Adipocyte (in vitro differentiated cells): ENCODE measurements around the gene NXF1.
"Not testable (repeated sequence)": the region's sequence is repeated elsewhere in the genome, so short reads cannot be mapped to it uniquely, and the experiment has no call there.

Experiments used
- DNase-seq: peaks from one replicate; pipeline ENCODE4 v3.0.0-alpha.2; 2015; ENCODE audit warnings: low read depth
- H3K27me3 ChIP-seq: replicated peaks from 2 replicates; pipeline ENCODE4 v1.7.0; 2013; ENCODE audit warnings: mild to moderate bottlenecking, low read length, moderate library complexity; ENCODE audit not compliant: control insufficient read depth, insufficient read depth
- H3K36me3 ChIP-seq: 2 replicates; pipeline ENCODE4 v1.7.0; 2013; ENCODE audit warnings: low read length, mild to moderate bottlenecking, moderate library complexity; ENCODE audit not compliant: control insufficient read depth, insufficient read depth, severe bottlenecking
- H3K4me1 ChIP-seq: 2 replicates; pipeline ENCODE4 v1.7.0; 2013; ENCODE audit warnings: mild to moderate bottlenecking, low read length, moderate library complexity; ENCODE audit not compliant: control insufficient read depth, insufficient read depth
- H3K4me3 ChIP-seq: 2 replicates; pipeline ENCODE4 v1.7.0; 2013; ENCODE audit warnings: mild to moderate bottlenecking, low read length, moderate library complexity
- H3K9ac ChIP-seq: 2 replicates; pipeline ENCODE4 v1.7.0; 2013; ENCODE audit warnings: mild to moderate bottlenecking, low read length, moderate library complexity
- H3K9me3 ChIP-seq: 2 replicates; pipeline ENCODE4 v1.7.0; 2013; ENCODE audit warnings: mild to moderate bottlenecking, low read length, moderate library complexity; ENCODE audit not compliant: control insufficient read depth

Gene NXF1

DNA sequence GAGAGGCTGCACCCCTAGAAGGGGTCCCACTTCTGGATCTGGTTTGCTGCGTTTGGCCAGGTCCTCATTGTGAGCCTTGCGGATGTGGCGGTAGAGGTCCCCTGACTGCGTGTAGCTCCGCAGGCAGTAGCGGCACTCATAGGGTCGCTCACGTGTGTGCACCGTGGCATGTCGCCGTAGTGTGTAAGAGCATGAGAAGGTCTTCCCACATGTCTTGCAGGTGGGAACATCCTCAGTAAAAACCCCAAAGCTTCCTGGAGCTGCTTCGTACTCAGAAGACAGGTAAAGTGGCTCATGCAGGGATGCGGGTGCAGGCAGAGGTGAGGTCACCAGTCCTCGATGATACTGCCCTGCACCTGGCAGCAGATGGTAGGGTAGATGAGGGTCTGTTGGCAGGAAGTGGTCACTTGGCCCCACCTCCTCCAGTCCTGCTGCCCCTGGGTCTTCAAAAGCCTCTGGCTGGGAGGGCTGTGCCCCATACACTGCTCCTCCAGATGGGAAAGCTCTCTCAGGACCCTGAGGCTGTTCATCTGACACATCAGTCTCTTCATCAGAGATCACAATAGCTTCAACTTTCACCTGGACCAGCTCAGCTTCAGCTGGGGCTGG is 53.0 kb downstream of the NXF1 start:
- H3K9me3 ChIP-seq: no peaks in the 10 kb centered on the region
- no peak overlapping the region for H3K9ac ChIP-seq
- no peak for DNase-seq
- H3K4me3 ChIP-seq: no peak overlapping the region
- peaks cover 11% of the 10 kb centered on the region for H3K4me1 ChIP-seq
- H3K27me3 ChIP-seq: no peaks in the 10 kb centered on the region
- H3K36me3 ChIP-seq: no peaks in the 10 kb centered on the region

- not testable (repeated sequence) for H3K36me3 ChIP-seq, H3K4me3 ChIP-seq, H3K9me3 ChIP-seq, H3K9ac ChIP-seq, H3K27me3 ChIP-seq, DNase-seq
- peaks cover 11% of the 10 kb centered on the region for H3K4me1 ChIP-seq
Measured at GRCh38 chr11:62749931-62750330, 55.3 kb downstream of the NXF1 start.

DNA sequence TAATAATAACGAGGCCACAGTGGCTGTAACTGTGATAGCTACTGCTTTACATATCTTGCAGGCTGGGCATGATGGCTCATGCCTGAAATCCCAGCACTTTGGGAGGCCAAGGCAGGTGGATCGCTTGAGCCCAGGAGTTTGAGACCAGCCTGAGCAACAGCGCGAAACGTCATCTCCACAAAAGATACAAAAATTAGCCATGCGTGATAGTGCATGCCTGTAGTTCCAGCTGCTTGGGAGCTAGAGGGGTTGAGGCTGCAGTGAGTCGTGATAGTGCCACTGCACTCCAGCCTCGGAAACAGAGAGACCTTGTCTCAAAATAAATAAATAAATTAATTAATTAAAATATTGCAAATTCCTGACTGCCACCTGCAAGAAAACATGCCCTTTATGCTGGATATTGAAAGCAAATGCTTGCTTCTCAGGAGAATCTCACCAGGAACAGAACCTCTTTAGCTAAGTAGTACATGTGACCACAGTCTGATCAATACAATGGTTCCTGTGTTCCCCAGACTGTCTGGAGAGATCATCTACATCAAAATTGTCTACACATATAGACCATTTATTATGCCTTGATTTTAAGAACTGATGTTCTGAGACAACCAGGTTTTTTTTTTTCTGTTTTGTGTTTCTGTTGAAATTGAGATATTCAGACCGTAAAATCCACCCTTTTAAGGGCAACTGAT is 57.6 kb downstream of the NXF1 start:
- Histone ChIP-seq H3K4me1 (peaks cover 1% of the 10 kb centered on the region), H3K9ac (no peak overlapping the region), H3K36me3 (no peaks in the 10 kb centered on the region), H3K27me3 (no peaks in the 10 kb centered on the region), H3K9me3 (no peaks in the 10 kb centered on the region), H3K4me3 (no peak overlapping the region)
- no peak for DNase-seq
